Measurements from ENCODE around the gene SLC26A11. TPM values are rescaled to one million over a fixed set of nuclear protein-coding genes. Genes with fewer than 3 reads are reported as not detected.

Gene SLC26A11
- total and polyA plus RNA-seq, 2 of the 13 experiments (the other 11 are each of a cell fraction or from before 2014, with no cell fraction given), result 8.7 to 13.2 TPM

- TF ChIP-seq ZNF275 (CRISPR knock-in tag; IDR thresholded peaks at IDR 0.05; ENCODE audit: borderline replicate concordance), result no peak
- TF ChIP-seq ZNF737 (CRISPR knock-in tag; IDR thresholded peaks at IDR 0.05; ENCODE audit: borderline replicate concordance), result no peak
- no peak for TF ChIP-seq ZNF672 (CRISPR knock-in tag; IDR thresholded peaks at IDR 0.05)
- no peak for TF ChIP-seq SP4 (CRISPR knock-in tag; IDR thresholded peaks at IDR 0.05)
- no peak for TF ChIP-seq AFF4 (CRISPR knock-in tag; IDR thresholded peaks at IDR 0.05)
- TF ChIP-seq IRF1 (CRISPR knock-in tag; IDR thresholded peaks at IDR 0.05; ENCODE audit: low read depth), result no peak
- TF ChIP-seq NCOA2 (CRISPR knock-in tag; IDR thresholded peaks at IDR 0.05), result no peak
- TF ChIP-seq MLXIP (CRISPR knock-in tag; IDR thresholded peaks at IDR 0.05; ENCODE audit: borderline replicate concordance), result no peak
- no peak for TF ChIP-seq ZBTB37 (CRISPR knock-in tag; IDR thresholded peaks at IDR 0.05)
- TF ChIP-seq FLYWCH1 (CRISPR knock-in tag; IDR thresholded peaks at IDR 0.05), result no peak
- TF ChIP-seq ZNF263 (CRISPR knock-in tag; IDR thresholded peaks at IDR 0.05), result 0 out of 2 replicates have a peak, but pooled peaks have one; percentile 20
- no peak for TF ChIP-seq PAWR (CRISPR knock-in tag; IDR thresholded peaks at IDR 0.05; ENCODE audit: borderline replicate concordance)
- TF ChIP-seq ZFP41 (CRISPR knock-in tag; IDR thresholded peaks at IDR 0.05; ENCODE audit: borderline replicate concordance), result no peak
- no peak for TF ChIP-seq ZNF17 (CRISPR knock-in tag; IDR thresholded peaks at IDR 0.05)
- TF ChIP-seq HNRNPUL1 (IDR thresholded peaks at IDR 0.05; ENCODE audit: low read depth, low read length), result no peak
- TF ChIP-seq SKI (IDR thresholded peaks at IDR 0.05; ENCODE audit: partially characterized antibody), result no peak
- TF ChIP-seq ZNF776 (CRISPR knock-in tag; IDR thresholded peaks at IDR 0.05), result no peak
- TF ChIP-seq ZNF274 (CRISPR knock-in tag; IDR thresholded peaks at IDR 0.05), result 0 out of 2 replicates have a peak, but pooled peaks have one; percentile 54
- no peak for TF ChIP-seq ZC3H4 (CRISPR knock-in tag; IDR thresholded peaks at IDR 0.05; ENCODE audit: borderline replicate concordance)
- no peak for TF ChIP-seq PRPF4 (IDR thresholded peaks at IDR 0.05; ENCODE audit: low read depth, low read length, poor library complexity, severe bottlenecking)
- no peak for TF ChIP-seq ZBTB21 (CRISPR knock-in tag; IDR thresholded peaks at IDR 0.05)
Measured at GRCh38 chr17:80187515-80187941, 32.7 kb upstream of the SLC26A11 start (continued).

All from HepG2 (cell line).